CD14-positive monocyte (primary cell): ENCODE results near the gene PMP22. TPM values are rescaled to one million over a fixed set of nuclear protein-coding genes. Genes with fewer than 3 reads are reported as not detected.

Source experiments
- DNase-seq, 3 donors: peaks; one replicate each; pipeline ENCODE4 v3.0.0-alpha.2; 2011 to 2022
- H2AFZ ChIP-seq: 2 replicates; pipeline ENCODE4 v1.6.0; 2012; ENCODE audit warnings: mild to moderate bottlenecking, low read depth, low read length, inconsistent platforms; ENCODE audit not compliant: insufficient read depth, poor library complexity, severe bottlenecking
- H3K27ac ChIP-seq, 2 donors: 1 replicate in 1 of 2; 2 replicates in 1 of 2; pipeline ENCODE4 v1.5.1; 2012 to 2013; ENCODE audit warnings: low read length in 2 of 2, control low read depth in 1 of 2, inconsistent platforms in 1 of 2, low read depth in 1 of 2, mild to moderate bottlenecking in 1 of 2
- H3K27me3 ChIP-seq, 2 donors: one replicate each; pipeline versions ENCODE4 v1.6.0 to v1.6.1; 2011 to 2013; ENCODE audit warnings: low read length in 2 of 2; ENCODE audit not compliant: control insufficient read depth in 2 of 2, insufficient read depth in 2 of 2
- H3K36me3 ChIP-seq, 2 donors: replicated peaks in 1 of 2; 1 replicate in 1 of 2; 2 replicates in 1 of 2; pipeline versions ENCODE4 v1.5.1 to v1.6.1; 2012 to 2013; ENCODE audit warnings: low read length in 2 of 2, control low read depth in 1 of 2, inconsistent platforms in 1 of 2, mild to moderate bottlenecking in 1 of 2; ENCODE audit not compliant: insufficient read depth in 2 of 2, control insufficient read depth in 1 of 2
- H3K4me1 ChIP-seq, 2 donors: 1 replicate in 1 of 2; 2 replicates in 1 of 2; pipeline versions ENCODE4 v1.5.1 to v1.6.1; 2012 to 2013; ENCODE audit warnings: low read length in 2 of 2, control low read depth in 1 of 2, inconsistent platforms in 1 of 2, mild to moderate bottlenecking in 1 of 2, moderate library complexity in 1 of 2; ENCODE audit not compliant: insufficient read depth in 2 of 2, control insufficient read depth in 1 of 2
- H3K4me2 ChIP-seq: replicated peaks from 2 replicates; pipeline ENCODE3; 2012; ENCODE audit warnings: low read length, moderate library complexity, mild to moderate bottlenecking; ENCODE audit not compliant: poor library complexity, severe bottlenecking; ENCODE audit errors: extremely low read depth
- H3K4me3 ChIP-seq, 3 experiments: fragments of 200-600 bp in 1 of 3; sonication (generic) in 1 of 3; replicated peaks in 1 of 3; 1 replicate in 2 of 3; 2 replicates in 1 of 3; pipeline ENCODE4 v1.5.1; 2011 to 2013; ENCODE audit warnings: low read length in 3 of 3, mild to moderate bottlenecking in 3 of 3, control low read depth in 2 of 3, low read depth in 2 of 3, inconsistent platforms in 1 of 3, moderate library complexity in 1 of 3
- H3K79me2 ChIP-seq: 2 replicates; pipeline ENCODE4 v1.6.0; 2012; ENCODE audit warnings: mild to moderate bottlenecking, control low read depth, inconsistent platforms, low read length, moderate library complexity; ENCODE audit not compliant: insufficient read depth
- H3K9ac ChIP-seq: 2 replicates; pipeline ENCODE4 v1.6.0; 2017; ENCODE audit warnings: low read length, mild to moderate bottlenecking; ENCODE audit not compliant: insufficient read depth, poor library complexity, severe bottlenecking
- H3K9me3 ChIP-seq, 2 donors: replicated peaks in 1 of 2; 1 replicate in 1 of 2; 2 replicates in 1 of 2; pipeline versions ENCODE4 v1.5.1 to v1.6.1; 2012 to 2013; ENCODE audit warnings: low read length in 2 of 2, control low read depth in 1 of 2; ENCODE audit not compliant: control insufficient read depth in 1 of 2, insufficient read depth in 1 of 2
- H4K20me1 ChIP-seq: 2 replicates; pipeline ENCODE4 v1.6.0; 2012; ENCODE audit warnings: mild to moderate bottlenecking, low read length, control low read depth, moderate library complexity; ENCODE audit not compliant: insufficient read depth
- H3K27ac Mint-ChIP-seq, 7 donors: one replicate each; pipeline ENCODE4 v1.8.0; 2020; ENCODE audit warnings: mild to moderate bottlenecking in 7 of 7, mixed read lengths in 7 of 7, moderate library complexity in 6 of 7, inconsistent platforms in 2 of 7
- H3K27me3 Mint-ChIP-seq, 3 donors: one replicate each; pipeline ENCODE4 v1.8.0; 2021 to 2022; ENCODE audit warnings: low read depth in 3 of 3, mild to moderate bottlenecking in 3 of 3, mixed read lengths in 3 of 3, moderate library complexity in 3 of 3, inconsistent platforms in 1 of 3
- H3K36me3 Mint-ChIP-seq, 2 donors: one replicate each; pipeline ENCODE4 v1.8.0; 2020; ENCODE audit warnings: mixed read lengths in 2 of 2, inconsistent platforms in 1 of 2, mild to moderate bottlenecking in 1 of 2
- H3K4me1 Mint-ChIP-seq: one replicate; pipeline ENCODE4 v1.8.0; 2020; ENCODE audit warnings: mild to moderate bottlenecking, mixed read lengths
- H3K4me3 Mint-ChIP-seq, 2 donors: one replicate each; pipeline ENCODE4 v1.8.0; 2020; ENCODE audit warnings: mild to moderate bottlenecking in 2 of 2, mixed read lengths in 2 of 2, moderate library complexity in 1 of 2
- H3K9me3 Mint-ChIP-seq, 7 donors: one replicate each; pipeline ENCODE4 v1.8.0; 2020 to 2022; ENCODE audit warnings: mixed read lengths in 7 of 7, mild to moderate bottlenecking in 6 of 7, moderate library complexity in 6 of 7, inconsistent platforms in 2 of 7
- CTCF ChIP-seq: fragments of 200-600 bp; IDR thresholded peaks from one replicate; pipeline ENCODE4 v1.8.0; 2022; ENCODE audit warnings: antibody characterized with exemption, mild to moderate bottlenecking
- WGBS: methylation state at CpG from one replicate; pipeline ENCODE4 v1.1.5; 2013; ENCODE audit warnings: missing lambda C conversion rate; ENCODE audit not compliant: insufficient coverage; 5-methylcytosine and 5-hydroxymethylcytosine counted together
- intact Hi-C, 2 donors: fragments of 100-400 bp; cut with micrococcal nuclease; formaldehyde crosslinking; loops; one replicate each; pipeline versions ENCODE4 v1.15.0 to v1.15.1; 2023
- polyA plus RNA-seq, 3 donors: library from polyadenylated mRNA; depleted of rRNA in 1 of 3; unstranded in 2 of 3; stranded (reverse) in 1 of 3; fragments of 300-500 nt in 2 of 3; fragments of >200 nt in 1 of 3; fragmentation: Illumina TruSeq in 2 of 3; gene quantifications; 1 replicate in 2 of 3; 2 replicates in 1 of 3; pipeline ENCODE4 v1.2.3, GENCODE V29; 2012 to 2021

Gene PMP22
- polyA plus RNA-seq, 3 donors, result 1.2 to 3.9 (median 1.3) TPM

GRCh38 chr17:15233971-15234370, 31.2 kb downstream of the PMP22 start:
- Histone ChIP-seq H3K4me1 (peaks cover 38 to 39% of the 10 kb centered on the region in 2 donors), H3K36me3 (no peaks in the 10 kb centered on the region), H3K79me2 (no peaks in the 10 kb centered on the region), H3K9me3 (no peaks in the 10 kb centered on the region), H3K27me3 (no peaks in the 10 kb centered on the region), H4K20me1 (no peaks in the 10 kb centered on the region), H3K4me3 (no peak overlapping the region), H3K9ac (no peak overlapping the region), H3K4me2 (no peak overlapping the region), H3K27ac (no peak overlapping the region), H2AFZ (no peak overlapping the region)
- DNase-seq, result no peak
- H3K4me1 Mint-ChIP-seq, result peaks cover 35% of the 10 kb centered on the region
- H3K9me3 Mint-ChIP-seq, result peaks cover 0 to 4% (median 0%) of the 10 kb centered on the region in 7 donors
- intact Hi-C loops, result no loop called here
- H3K27ac Mint-ChIP-seq, result peak overlapping the region in 2 of 7 donors; percentile 48 to 85
- no peak for TF ChIP-seq CTCF
- no peak overlapping the region for H3K4me3 Mint-ChIP-seq
- whole genome bisulfite sequencing, result 92% methylated on average over 7 of the region's 7 CpGs
- peaks cover 0 to 5% of the 10 kb centered on the region in 2 donors for H3K36me3 Mint-ChIP-seq
- peaks cover 4 to 6% (median 6%) of the 10 kb centered on the region in 3 donors for H3K27me3 Mint-ChIP-seq

GRCh38 chr17:15233022-15233805, 31.9 kb downstream of the PMP22 start:
- Histone ChIP-seq H4K20me1 (no peaks in the 10 kb centered on the region), H3K4me3 (no peak overlapping the region), H3K9ac (no peak overlapping the region), H3K4me2 (no peak overlapping the region), H3K4me1 (peaks cover 30 to 32% of the 10 kb centered on the region in 2 donors), H3K27me3 (no peaks in the 10 kb centered on the region), H3K79me2 (no peaks in the 10 kb centered on the region), H3K36me3 (no peaks in the 10 kb centered on the region), H2AFZ (no peak overlapping the region), H3K27ac (no peak overlapping the region), H3K9me3 (no peaks in the 10 kb centered on the region)
- H3K36me3 Mint-ChIP-seq, result peaks cover 0 to 1% of the 10 kb centered on the region in 2 donors
- peaks cover 3 to 5% (median 3%) of the 10 kb centered on the region in 3 donors for H3K27me3 Mint-ChIP-seq
- TF ChIP-seq CTCF, result peak; percentile 49
- intact Hi-C loops, result no loop called here
- no peak overlapping the region for H3K27ac Mint-ChIP-seq
- 78% methylated on average over 4 of the region's 4 CpGs for WGBS
- H3K4me3 Mint-ChIP-seq, result no peak overlapping the region
- peaks cover 27% of the 10 kb centered on the region for H3K4me1 Mint-ChIP-seq
- H3K9me3 Mint-ChIP-seq, result no peaks in the 10 kb centered on the region
- DNase-seq, result peak; percentile 27 to 74 (median 40)
